Stromal cell of bone marrow (primary cell): ENCODE measurements around the gene ALOXE3.

Source experiments
- DNase-seq: peaks from one replicate; pipeline ENCODE4 v3.0.0-alpha.2; 2012; ENCODE audit warnings: low read depth

The ALOXE3 gene

GRCh38 chr17:8142158-8142886 is 24.0 kb upstream of the ALOXE3 start:
- no peak for DNase-seq

- DNase-seq = no peak
Measured at GRCh38 chr17:8141741-8142140, 23.4 kb upstream of the ALOXE3 start.

GRCh38 chr17:8141045-8141444 is 22.7 kb upstream of the ALOXE3 start:
- DNase-seq = no peak

- DNase-seq = no peak
Measured at GRCh38 chr17:8140065-8141029, 22.0 kb upstream of the ALOXE3 start.

- peak; percentile 95 for DNase-seq
Measured at GRCh38 chr17:8138672-8139371, 20.5 kb upstream of the ALOXE3 start.

GRCh38 chr17:8138374-8138671 is 20.0 kb upstream of the ALOXE3 start:
- DNase-seq = no peak

GRCh38 chr17:8137645-8138373 is 19.5 kb upstream of the ALOXE3 start:
- DNase-seq = no peak

- no peak for DNase-seq
Measured at GRCh38 chr17:8133941-8134340, 15.6 kb upstream of the ALOXE3 start.

- DNase-seq = no peak
Measured at GRCh38 chr17:8133399-8133798, 15.1 kb upstream of the ALOXE3 start.

GRCh38 chr17:8131844-8132441 is 13.6 kb upstream of the ALOXE3 start:
- DNase-seq = no peak

GRCh38 chr17:8128125-8128784 is 9.9 kb upstream of the ALOXE3 start:
- DNase-seq = no peak

- DNase-seq = no peak
Measured at GRCh38 chr17:8126491-8127066, 8.3 kb upstream of the ALOXE3 start.

- DNase-seq = no peak
Measured at GRCh38 chr17:8125947-8126490, 7.7 kb upstream of the ALOXE3 start.

- no peak for DNase-seq
Measured at GRCh38 chr17:8125154-8125946, 7.0 kb upstream of the ALOXE3 start.

GRCh38 chr17:8124350-8125153 is 6.2 kb upstream of the ALOXE3 start:
- no peak for DNase-seq

GRCh38 chr17:8123695-8124349 is 5.5 kb upstream of the ALOXE3 start, which contains the start of gene HES7:
TSS of gene HES7 (minus strand) at chr17:8124106. CDS start at chr17:8124084, 22 bp downstream.
- DNase-seq = no peak

- no peak for DNase-seq
Measured at GRCh38 chr17:8122924-8123694, 4.8 kb upstream of the ALOXE3 start.
